NCI-H2196 (cell line): ENCODE data around the gene IQSEC3.
A peak's percentile ranks its signal among the peaks of the same experiment; 100 is the strongest.

ENCODE experiments used
- DNase-seq: peaks from one replicate; lab custom pipeline; 2025; ENCODE audit not compliant: unreplicated experiment; lab: John Stamatoyannopoulos, UW

The IQSEC3 gene

DNA sequence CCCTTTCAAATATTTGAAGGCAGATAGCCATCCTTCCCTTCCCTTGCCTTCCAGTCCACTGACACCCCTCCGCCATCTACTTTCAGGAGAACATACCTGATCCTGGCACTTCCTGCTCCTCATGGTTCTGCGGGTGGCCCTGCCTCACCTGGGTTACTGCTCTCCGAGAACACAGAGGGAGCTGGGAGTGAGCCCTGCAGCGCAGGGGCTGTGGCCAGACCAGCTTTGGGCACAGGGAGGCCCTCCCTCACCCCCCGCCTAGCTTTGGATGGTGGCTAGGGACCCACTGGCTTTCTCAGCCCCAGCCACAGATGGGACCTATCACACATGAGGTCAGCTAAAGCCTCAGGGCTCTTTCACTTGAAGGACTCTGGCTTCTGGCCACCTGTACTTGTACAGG is 12.4 kb downstream of the IQSEC3 start:
- DNase-seq, result no peak

DNA sequence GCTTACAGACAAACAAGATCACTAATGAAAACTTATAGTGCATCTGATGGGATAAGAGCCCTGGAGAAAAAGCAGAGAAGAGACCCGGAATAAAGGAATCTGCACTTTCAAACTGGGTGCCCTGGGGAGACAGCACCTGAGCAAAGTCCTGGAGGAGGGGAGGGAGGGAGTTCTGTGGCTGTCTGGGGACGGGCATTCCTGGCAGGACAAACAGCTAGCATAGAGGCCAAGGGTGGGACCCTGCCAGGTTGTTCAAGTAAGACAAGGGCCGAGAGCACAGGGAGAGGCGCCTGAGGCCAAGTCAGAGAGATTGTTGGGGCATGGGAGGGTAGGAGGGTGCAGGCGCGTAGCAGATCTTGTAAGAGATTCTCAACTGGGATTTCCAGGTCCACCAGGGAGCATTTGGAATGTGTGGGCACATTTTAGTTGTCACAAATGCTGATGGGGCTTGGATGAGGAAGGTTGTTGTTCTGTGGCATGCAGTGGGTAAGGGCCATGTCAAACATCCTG is 14.2 kb downstream of the IQSEC3 start:
- DNase-seq, result no peak

DNA sequence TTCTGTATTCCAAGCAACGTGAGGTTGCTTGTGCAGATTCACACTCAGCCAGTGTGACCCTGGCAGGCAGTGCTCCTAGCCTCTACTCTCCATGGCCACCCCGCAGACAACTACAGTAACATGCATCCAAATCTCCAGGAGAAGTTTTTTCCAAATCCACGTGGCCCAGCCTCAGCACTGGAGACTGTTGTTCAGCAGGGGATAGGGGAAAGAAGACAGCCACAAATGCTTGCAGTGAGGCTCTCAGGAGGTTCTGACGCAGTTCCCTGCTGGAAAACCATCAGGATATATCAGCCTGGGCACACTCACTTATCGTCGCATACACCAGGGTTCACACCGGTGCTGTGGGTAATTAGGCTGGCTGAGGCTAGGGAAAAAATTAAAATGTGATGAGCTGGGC is 16.2 kb downstream of the IQSEC3 start:
- DNase-seq, result no peak

DNA sequence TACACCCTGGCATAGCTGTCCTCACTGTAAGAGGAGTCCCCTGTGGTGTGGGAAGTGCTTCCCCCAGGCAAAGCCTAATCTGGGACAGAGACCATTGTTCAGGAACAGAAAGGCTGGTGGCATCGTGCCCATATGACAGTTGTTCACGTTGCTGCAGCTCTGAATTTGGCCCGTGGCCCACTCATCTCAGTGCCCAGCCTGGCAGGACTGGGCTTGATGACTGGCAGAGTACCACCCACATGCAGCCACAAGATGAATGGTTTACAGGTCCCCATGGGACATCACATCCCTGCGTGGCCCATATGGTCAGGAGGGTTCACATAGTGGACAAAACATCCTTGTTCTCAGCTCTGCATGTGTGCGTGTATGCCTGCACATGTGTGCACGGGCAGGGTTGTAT is 17.5 kb downstream of the IQSEC3 start:
- peak; percentile 39 for DNase-seq

DNA sequence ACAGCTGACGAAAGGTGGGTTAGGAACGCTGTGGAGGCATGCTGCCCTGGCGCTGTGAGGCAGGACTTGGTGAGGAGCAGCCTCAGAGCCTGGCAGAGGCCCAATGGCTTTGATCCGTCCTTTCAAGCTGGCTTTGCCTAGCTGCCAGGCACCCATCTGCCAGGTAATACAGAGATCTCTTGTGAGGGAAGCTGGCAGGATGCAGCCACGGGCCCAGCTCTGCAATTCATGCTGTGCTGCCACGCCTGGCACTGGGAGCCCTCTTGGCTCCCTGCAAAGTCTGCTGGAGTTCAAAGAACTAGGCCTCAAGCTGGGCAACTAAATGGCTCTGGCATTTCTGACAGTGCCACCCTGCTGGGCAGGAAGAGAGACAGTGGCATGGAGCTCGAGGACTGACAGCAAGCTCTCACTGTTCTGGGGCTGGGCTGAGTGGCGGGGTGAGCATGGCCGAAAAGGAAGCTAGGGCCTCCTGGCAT is 18.7 kb downstream of the IQSEC3 start:
- DNase-seq, result peak; percentile 16

DNA sequence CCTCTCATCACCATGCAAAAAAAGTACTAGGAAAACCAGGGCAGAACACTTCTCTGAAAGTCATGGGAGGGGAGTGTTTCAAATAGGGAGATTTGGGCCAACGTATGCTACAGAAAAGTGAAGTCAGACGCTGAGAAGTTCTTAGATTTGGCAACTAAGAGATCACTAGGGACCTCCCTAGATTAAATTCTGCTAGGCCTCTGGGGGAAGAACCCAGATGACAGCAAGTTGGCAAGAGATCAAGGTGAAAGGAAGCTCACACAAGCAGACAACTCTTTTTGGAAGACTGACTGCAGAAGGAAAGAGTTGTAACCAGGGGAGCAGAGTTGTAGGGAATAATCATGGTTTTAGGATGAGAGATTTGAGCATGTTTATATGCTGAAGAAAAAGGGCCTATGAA is 20.7 kb downstream of the IQSEC3 start:
- DNase-seq, result no peak

DNA sequence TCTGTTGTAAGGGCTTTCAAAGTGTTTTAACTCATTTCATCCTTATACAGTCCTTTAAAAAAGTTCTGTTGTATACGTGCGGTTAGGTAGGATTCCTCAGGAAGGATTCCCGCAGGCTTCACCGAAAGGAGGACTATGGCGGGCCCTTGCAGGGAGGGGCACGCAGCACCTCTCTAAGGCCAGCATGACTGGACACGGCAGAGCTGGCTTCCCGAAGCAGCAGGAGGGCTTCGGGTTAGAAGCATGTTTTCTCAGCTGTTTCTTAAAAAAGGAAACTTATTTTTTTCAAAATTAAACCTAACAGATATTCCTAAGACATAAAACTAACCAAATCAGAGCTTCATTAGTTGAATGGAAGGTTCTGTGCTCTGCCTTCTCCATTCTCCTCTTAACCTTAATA is 21.3 kb downstream of the IQSEC3 start:
- DNase-seq, result no peak

DNA sequence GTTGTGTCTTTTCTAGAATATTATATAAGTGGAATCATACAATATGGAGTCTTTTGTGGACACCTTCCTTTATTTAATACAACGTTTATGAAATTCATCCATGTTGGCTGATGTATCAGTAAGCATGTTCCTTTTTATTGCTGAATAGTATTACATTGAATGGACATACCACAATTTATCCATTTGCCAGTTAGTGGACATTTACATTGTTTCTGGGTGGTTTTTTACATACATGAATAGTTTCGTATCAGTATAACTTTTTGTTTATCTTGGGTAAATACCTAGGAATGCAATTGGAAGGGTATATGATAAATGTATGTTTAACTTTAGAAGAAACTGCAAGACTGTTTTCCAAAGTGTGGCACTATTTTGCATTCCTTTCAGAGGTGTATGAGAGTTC is 23.1 kb downstream of the IQSEC3 start:
- DNase-seq, result no peak

DNA sequence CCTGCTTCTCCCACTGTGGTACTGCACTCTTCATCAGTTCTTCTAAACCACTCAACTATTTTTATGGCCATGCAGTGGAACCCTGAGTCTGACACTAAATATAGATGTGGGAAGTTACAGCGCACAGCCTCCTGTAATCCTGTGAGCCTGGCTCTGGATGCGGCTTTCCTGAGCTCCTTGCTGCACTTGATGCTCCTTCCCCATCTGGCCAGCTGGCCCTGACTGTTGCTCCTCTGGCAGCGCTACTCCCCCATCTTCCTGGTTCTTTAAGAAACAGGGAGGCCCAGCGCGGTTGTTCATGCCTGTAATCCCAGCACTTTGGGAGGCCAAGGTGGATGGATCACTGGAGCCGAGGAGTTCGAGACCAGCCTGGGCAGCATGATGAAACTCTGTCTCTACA is 24.6 kb downstream of the IQSEC3 start:
- no peak for DNase-seq

DNA sequence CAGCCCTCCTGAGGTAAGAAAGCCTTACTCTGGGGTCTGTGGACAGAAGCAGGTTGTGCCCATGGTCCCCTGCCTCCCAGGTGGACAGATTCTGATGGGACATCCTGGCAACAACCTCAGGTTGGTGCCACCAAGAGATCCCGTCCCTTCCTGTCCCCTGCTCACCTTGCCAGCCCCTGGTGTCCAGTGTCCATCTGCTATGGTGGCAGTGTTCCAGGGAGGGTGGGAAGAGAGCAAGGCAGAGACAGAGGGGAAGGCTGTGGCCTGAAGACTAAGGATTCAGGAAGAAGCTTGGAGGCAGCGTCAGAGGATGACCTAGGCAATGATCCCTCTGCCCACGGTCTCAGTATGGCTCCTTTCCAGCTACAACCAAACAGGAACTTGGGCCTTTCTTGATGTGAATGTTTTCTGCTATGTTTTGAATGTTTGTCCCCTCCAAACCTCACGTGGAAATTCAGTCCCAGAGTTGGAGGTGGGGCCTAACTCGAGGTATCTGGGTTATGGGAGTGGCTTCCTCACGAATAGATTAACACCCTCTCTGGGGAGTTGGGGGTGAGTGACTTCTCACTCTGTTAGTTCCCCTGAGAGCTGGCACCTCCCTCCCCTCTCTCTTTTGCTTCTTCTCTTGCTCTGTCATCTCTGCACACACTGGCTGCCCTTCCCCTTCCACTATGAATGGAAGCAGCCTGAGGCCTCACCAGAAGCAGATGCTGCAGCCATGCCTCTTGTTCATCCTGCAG is 26.9 kb downstream of the IQSEC3 start:
- no peak for DNase-seq

DNA sequence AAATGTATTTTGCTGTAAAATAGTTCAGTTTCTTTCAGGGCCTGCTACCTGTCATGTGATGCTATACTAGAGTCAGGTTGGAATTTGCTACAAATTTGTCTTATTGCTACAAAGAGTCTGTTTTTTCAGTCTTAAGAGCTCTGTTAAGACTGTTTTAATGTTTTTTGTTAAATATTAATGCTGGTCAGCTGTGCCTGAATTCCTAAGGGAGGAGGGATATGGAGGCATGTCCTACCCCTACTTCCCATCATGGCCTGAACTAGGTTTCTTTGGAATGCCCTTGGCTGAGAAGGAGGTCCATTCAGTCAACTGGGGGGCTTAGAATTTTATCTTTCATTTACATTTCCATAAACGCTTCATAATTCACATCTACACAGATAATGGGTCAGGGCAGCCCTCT is 30.0 kb downstream of the IQSEC3 start:
- DNase-seq, result no peak

DNA sequence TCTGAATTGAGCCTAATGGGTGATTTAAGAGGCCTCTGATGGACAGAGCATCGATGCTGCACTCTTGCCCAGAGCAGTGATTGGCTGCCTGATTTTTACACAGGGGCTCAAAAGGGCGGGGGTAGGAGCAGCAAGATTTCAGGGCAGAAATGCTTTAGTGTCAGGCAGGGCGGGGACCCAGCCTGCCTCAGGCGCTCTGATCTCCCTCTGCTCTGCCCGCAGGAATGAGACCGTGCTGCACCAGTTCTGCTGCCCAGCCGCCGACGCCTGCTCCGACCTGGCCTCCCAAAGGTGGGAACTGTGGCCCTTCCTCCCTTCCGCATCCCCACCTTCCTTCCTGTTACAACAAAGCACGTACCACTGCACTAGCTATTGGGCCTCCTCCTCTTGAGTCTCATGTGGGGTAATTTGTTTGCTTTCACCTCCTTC is 32.4 kb downstream of the IQSEC3 start:
- no peak for DNase-seq

DNA sequence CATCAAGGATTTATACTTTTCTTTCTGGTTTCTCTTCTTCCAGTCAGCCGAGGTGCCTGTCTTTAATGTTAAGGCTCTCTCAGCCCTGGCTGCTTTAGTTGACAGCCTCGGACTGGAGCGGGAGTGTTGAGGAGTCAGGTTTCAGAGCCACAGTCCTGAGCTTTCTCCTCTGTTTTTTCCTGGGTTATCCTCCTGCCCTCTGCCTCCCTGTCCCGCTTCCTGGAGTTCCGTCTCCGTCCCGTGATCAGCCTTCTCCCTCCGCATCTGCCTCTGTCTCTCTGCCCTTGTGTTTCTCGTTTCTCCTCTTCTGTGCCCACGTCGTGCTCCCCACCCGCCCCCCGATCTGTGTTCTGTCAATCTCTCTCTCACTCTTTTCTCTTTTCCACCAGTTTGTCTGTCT is 33.0 kb downstream of the IQSEC3 start:
- no peak for DNase-seq

DNA sequence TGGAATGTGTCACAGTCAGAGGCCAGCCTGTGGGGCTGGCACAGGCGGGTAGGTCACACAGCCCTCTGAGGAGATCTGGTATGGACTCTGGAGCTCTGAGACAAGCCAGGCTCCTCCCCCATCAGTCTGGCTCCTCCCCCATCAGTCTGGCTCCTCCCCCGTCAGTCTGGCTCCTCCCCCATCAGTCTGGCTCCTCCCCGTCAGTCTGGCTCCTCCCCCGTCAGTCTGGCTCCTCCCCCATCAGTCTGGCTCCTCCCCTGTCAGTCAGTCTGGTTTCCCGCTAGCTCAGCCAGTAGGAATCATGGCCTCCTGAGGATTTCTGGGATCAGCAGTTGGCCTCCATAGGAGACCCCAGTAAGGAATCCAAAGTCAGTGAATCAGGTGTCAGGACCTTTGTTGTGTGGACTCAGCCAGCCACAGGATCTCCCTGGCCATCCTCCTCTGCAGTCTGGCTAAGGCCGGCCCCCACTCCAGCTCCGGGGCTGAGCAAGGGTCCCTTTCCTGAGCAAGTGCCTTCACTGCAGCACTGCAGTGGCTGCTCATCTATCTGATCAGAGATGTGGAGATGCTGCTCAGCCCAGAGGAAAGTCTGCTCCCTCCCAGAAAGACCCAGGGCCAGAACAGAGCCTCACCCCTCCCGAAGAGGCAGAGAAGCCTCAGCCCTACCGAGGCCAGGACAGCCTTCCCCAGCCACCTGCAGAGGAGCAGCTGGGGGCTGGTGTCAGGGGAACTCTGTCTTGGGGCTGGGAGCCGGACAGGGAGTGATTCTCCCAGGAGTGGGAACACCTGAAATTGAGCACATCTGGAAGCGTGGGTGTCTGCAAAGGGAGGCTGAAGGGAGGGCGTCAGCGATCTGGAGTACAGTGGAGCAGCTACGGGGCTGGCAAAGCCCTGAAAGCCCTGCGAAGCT is 35.7 kb downstream of the IQSEC3 start:
- DNase-seq, result no peak

DNA sequence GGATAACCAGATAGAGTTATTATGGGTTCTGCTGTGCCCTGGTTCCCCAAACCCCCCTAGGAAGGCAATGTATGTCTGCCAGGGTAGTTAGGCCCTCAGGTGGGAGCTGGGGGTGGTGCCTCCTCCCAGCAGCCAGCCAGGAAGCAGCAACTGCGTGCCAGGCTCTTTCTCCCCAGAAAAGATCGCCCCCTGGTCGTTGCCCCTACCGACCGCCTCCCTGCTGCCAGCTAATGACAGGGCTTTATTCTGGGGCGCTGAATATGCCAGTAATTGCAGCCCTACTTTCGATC is 36.3 kb downstream of the IQSEC3 start:
- DNase-seq, result no peak

DNA sequence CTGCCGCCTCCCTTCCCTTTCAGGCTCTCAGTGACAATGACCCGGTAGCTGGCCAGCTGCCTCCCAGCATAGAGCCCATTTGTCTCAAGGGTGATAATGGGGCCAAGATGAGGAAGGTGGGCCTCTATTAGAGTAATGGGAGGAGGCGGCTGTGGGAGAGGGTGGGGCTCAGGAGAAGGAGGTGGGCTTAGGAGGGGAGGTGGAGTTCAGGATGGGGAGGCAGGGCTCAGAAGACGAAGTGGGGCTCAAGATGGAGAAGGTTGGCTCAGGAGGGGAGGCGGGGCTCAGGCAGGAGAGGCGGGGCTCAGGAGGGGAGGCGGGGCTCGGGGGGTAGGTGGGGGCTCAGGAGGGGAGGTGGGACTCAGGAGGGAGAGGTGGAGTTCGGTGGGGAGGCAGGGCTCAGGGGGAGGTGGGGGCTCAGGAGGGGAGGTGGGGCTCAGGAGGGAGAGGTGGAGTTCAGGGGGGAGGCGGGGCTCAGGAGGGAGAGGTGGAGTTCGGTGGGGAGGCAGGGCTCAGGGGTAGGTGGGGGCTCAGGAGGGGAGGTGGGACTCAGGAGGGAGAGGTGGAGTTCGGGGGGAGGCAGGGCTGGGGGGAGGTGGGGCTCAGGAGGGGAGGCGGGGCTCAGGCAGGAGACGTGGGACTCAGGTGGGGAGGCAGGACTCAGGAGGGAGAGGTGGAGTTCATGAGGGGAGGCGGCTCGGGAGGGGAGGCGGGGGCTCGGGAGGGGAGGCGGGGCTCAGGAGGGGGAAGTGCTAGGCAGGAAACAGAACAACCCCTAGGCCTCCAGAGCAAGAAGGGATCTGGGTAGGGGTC is 36.8 kb downstream of the IQSEC3 start:
- DNase-seq, result no peak

DNA sequence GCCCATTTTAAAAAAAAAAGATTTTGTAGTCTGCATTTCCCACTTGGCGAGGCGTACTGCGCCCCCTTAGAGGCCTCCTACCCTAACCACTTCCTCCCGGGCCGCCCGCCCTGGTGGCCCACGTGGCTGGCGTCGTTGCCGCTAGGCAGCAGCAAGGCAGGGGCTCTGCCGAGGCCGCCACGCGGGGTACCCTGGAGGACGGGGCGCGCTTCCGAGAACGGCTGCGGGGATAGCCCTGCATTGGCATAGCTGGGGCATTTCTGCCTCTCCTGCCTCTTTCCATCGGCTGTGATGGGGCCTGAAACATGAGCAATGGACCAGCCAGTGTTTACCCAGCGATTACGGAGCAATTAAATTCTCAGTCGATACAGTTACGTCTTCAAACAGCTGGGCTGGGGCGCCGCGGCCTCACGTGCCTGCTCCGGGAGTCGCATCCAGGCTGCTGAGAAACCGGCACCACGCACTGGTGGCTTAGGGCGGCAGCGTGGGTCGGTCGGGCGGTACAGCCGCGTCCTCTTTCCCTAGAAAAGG is 38.0 kb downstream of the IQSEC3 start:
- no peak for DNase-seq

DNA sequence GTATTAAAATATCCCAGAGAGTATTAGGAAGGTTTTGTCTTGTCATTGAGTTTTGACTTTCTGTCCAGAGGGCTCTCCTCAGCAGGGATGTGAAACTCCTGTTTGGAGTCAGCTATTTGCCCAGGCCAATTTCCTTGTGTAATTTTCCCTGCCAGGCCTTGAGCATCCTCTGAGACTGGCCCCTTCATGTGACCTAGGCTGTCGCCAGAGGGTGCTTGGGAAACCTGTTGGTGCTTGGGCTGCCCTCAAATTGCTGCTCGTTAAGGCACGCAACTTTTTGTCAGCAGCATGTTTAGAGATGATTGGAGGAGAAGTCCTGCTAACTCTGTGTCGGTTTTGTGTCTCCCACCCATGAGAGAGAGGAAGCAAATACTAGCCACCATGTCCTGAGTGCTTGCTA is 39.1 kb downstream of the IQSEC3 start:
- DNase-seq, result no peak

DNA sequence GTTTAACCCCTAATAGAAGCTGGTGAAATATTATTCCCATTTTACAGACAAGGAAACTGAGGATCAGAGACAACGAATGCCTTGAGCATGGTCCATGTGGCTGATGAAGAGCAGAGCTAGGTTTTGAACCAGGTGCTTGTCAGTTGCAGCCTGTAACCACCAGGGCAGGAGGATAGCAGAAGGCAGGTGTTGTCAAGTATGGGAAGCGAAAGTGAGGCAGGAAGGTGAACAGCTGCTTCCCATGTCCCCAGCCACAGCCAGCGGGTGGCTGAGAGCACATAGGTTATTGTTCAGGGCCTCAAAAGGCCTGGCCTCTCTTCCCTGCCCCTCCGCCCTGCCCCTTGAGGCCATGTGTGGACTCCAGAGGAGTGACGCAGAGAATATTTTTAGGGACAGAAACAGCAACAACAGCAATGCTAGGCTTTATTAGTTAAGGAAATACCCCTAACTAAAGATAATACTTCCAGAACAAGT is 39.6 kb downstream of the IQSEC3 start:
- DNase-seq, result no peak

DNA sequence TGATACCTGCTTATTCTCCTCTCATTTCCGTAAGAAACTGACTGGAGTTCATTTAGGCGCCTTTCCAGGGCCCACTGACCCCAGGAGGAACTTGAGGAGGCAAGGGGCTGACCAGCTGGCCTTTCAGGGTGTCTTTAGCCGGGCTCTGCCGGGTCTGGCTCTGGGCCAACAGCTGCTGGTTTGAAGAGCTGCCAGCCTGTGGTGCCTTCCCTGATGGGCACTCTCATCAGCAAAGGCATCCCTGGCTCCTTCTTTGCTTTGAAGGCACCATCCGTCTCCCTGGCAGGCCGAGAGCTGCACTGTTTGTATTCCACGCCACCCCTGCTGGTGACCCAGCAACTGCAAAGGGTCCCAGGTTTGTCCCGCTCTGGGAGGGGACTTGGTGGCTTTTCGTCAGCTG is 42.0 kb downstream of the IQSEC3 start:
- peak; percentile 12 for DNase-seq

DNA sequence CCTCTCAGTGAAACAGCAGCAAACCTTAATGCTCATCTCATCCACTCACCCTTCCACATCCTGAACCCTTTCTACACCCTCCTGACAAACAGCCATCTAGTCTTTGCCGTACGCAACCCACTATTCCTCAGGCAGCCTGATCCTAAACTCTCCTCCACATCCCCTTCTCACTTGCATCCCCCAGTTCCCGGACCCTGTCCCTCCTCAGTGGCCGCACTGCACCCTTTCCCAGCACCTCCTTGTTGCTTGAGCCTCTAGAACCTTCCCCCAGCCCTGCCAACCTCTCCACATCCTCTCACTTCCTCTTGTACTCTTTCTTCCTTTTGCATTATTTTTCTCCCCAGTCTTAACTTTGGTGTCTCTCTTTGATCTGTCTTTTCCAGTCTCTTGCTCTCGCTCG is 42.9 kb downstream of the IQSEC3 start:
- DNase-seq, result no peak
